Astrocyte of the hippocampus (primary cell): ENCODE results near the gene NRROS.
"Not testable (repeated sequence)": the region's sequence is repeated elsewhere in the genome, so short reads cannot be mapped to it uniquely, and the experiment has no call there.

Source experiments
- DNase-seq: peaks from one replicate; pipeline ENCODE4 v3.0.0; 2011; ENCODE audit warnings: low read depth, low spot score

The NRROS gene

GRCh38 chr3:196624907-196625306 is 14.6 kb upstream of the NRROS start:
- no peak for DNase-seq

GRCh38 chr3:196625331-196625730 is 14.2 kb upstream of the NRROS start:
- no peak for DNase-seq

- no peak for DNase-seq
These were observed 11.6 kb upstream of the NRROS start for GRCh38 chr3:196627918-196628231.

GRCh38 chr3:196629228-196629627 is 10.3 kb upstream of the NRROS start:
- no peak for DNase-seq

GRCh38 chr3:196631682-196632045 is 7.8 kb upstream of the NRROS start:
- DNase-seq, result no peak

GRCh38 chr3:196632046-196632751 is 7.3 kb upstream of the NRROS start:
- peak; percentile 90 for DNase-seq

GRCh38 chr3:196633555-196634151 is 5.8 kb upstream of the NRROS start:
- DNase-seq, result no peak

GRCh38 chr3:196634224-196634623 is 5.3 kb upstream of the NRROS start:
- DNase-seq, result no peak

GRCh38 chr3:196634829-196635228 is 4.7 kb upstream of the NRROS start:
- no peak for DNase-seq

- no peak for DNase-seq
These were observed 2.8 kb upstream of the NRROS start for GRCh38 chr3:196636369-196637349.

- not testable (repeated sequence) for DNase-seq
These were observed 1.6 kb upstream of the NRROS start for GRCh38 chr3:196637941-196638340.

GRCh38 chr3:196638861-196639482 is 522 bp upstream of the NRROS start:
- no peak for DNase-seq

GRCh38 chr3:196640297-196641018 is 964 bp downstream of the NRROS start:
- DNase-seq, result no peak

GRCh38 chr3:196641333-196642054 is 2.0 kb downstream of the NRROS start:
- no peak for DNase-seq

GRCh38 chr3:196642434-196642833 is 2.9 kb downstream of the NRROS start:
- DNase-seq, result no peak

GRCh38 chr3:196643201-196643749 is 3.8 kb downstream of the NRROS start:
- DNase-seq, result no peak

GRCh38 chr3:196643761-196644160 is 4.3 kb downstream of the NRROS start:
- DNase-seq, result no peak

GRCh38 chr3:196645096-196645495 is 5.6 kb downstream of the NRROS start:
- DNase-seq, result no peak

GRCh38 chr3:196645897-196646665 is 6.6 kb downstream of the NRROS start:
- no peak for DNase-seq
